Measurements from ENCODE around the gene NAPG.
"Not testable (repeated sequence)": the region's sequence is repeated elsewhere in the genome, so short reads cannot be mapped to it uniquely, and the experiment has no call there.

The NAPG gene

DNA sequence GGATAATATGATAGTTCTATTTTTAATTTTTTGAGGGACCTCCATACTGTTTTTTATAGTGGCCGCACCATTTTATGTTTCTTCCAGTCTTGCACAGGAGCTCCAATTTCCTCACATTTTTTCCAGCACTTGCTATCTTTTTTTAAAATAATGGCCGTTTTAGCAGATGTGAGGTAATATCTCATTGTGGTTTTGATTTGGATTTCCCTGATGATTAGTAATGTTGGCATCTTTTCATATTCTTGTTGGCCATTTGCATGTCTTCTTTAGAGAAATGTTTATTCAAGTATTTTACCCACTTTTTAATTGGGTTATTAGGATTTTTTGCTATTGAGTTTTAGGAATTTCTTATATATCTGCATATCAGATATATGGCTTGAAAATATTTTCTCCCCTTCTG lies 29.9 kb upstream of the NAPG start:
- TF ChIP-seq, protein P1, sequence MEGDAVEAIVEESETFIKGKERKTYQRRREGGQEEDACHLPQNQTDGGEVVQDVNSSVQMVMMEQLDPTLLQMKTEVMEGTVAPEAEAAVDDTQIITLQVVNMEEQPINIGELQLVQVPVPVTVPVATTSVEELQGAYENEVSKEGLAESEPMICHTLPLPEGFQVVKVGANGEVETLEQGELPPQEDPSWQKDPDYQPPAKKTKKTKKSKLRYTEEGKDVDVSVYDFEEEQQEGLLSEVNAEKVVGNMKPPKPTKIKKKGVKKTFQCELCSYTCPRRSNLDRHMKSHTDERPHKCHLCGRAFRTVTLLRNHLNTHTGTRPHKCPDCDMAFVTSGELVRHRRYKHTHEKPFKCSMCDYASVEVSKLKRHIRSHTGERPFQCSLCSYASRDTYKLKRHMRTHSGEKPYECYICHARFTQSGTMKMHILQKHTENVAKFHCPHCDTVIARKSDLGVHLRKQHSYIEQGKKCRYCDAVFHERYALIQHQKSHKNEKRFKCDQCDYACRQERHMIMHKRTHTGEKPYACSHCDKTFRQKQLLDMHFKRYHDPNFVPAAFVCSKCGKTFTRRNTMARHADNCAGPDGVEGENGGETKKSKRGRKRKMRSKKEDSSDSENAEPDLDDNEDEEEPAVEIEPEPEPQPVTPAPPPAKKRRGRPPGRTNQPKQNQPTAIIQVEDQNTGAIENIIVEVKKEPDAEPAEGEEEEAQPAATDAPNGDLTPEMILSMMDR (IDR thresholded peaks at IDR 0.05; ENCODE audit: insufficient read depth, low read depth, low read length, missing control alignments), result no peak
- DNase-seq (ENCODE audit: low read depth), result no peak
- H3K4me3 ChIP-seq (ENCODE audit: low read depth, low read length), result no peak overlapping the region

DNA sequence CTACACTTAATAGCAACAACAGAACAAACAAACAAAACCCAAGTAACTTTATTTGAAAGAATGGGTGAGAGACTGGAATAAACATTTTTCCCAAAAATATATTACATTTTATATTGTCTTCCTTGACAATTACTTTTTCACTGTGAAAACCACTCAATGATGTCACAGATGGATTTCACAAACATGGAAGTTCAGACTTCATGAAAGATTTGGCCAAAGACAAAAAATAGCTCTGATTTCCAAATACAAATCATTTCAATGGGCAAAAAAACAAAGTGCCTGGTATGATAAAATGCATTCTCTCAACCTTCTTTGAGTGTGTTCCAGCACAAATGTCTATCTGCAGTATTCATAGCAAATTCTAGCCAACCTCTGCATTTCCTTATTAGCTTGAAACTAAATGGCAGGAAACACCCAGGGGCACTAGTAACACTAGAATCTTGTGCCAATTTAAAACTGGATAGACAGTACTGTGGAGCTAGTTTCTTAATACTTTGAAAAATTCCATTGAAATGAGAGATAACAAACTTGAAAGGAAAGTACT lies 28.5 kb upstream of the NAPG start:
- no peak for DNase-seq (ENCODE audit: low read depth)
- TF ChIP-seq, protein P1 (IDR thresholded peaks at IDR 0.05; ENCODE audit: insufficient read depth, low read depth, low read length, missing control alignments), result no peak
- no peak overlapping the region for H3K4me3 ChIP-seq (ENCODE audit: low read depth, low read length)

DNA sequence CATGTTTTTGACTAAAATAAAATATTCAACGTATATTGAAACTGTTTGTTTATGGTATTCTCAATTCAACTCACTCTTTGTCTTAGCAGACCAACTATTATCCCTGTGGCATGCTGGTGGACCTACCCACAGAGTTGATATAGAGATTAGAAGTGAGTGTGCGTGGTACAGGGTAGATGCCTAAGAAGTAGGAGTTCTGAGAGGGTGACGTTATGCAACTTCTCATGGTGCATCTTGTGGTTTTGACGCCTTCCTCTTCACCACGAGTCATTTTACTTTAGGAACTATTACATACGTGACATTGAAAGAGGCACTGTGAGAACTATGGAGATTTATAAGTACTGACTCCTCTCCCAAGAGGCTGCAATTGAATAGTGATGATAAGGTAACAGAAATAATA lies 26.6 kb upstream of the NAPG start:
- no peak for DNase-seq (ENCODE audit: low read depth)
- H3K4me3 ChIP-seq (ENCODE audit: low read depth, low read length), result no peak overlapping the region
- TF ChIP-seq, protein P1 (IDR thresholded peaks at IDR 0.05; ENCODE audit: insufficient read depth, low read depth, low read length, missing control alignments), result no peak

DNA sequence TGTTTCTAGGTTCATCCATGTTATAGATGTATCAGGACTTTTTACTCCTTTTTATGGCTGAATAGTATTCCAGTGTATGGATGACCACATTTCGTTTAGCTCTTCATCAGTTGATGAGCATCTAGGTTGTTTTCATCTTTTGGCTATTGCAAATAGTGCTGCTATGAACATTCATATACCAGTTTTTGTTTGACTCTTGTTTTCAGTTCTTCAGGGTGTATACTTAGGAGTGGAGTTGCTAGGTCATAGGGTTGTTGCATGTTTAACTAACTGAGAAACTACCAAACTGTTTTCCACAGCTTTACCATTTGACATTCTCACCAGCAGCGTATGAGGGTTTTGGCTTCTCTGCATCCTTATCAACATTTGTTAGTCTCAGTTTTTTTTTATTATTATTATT lies 25.8 kb upstream of the NAPG start:
- no peak for DNase-seq (ENCODE audit: low read depth)
- TF ChIP-seq, protein P1 (IDR thresholded peaks at IDR 0.05; ENCODE audit: insufficient read depth, low read depth, low read length, missing control alignments), result no peak
- no peak overlapping the region for H3K4me3 ChIP-seq (ENCODE audit: low read depth, low read length)

DNA sequence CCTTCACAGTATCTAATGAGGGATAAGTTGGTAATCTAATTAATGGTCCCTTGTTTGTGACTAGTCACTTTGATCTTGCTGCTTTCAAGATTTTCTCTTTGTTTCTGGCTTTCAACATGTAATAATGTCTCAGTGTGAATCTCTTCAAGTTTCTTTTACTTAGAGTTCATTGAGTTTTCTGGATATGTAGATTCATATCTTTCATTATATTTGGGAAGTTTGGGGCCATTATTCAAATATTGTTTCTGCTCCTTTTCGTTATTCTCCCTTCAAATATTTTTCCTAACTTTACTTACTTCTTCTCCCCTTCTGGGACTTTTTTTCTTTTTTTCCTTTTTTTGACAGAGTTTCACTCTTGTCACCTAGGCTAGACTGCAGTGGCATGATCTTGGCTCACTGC lies 21.1 kb upstream of the NAPG start:
- DNase-seq (ENCODE audit: low read depth), result no peak
- TF ChIP-seq, protein P1 (IDR thresholded peaks at IDR 0.05; ENCODE audit: insufficient read depth, low read depth, low read length, missing control alignments), result no peak
- H3K4me3 ChIP-seq (ENCODE audit: low read depth, low read length), result no peak overlapping the region

DNA sequence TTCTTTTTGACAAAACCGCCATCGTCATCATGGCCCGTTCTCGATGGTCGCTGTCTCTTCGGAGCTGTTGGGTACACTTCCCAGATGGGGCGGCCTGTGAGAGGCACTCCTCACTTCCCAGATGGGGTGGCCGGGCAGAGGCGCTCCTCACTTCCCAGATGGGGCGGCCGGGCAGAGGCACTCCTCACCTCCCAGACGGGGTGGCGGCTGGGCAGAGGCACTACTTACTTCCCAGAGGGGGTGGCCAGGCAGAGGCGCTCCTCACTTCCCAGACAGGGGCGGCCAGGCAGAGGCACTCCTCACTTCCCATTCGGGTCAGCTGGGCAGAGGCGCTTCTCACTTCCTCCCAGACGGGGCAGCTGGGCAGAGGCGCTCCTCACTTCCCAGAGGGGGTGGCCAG lies 19.9 kb upstream of the NAPG start:
- DNase-seq (ENCODE audit: low read depth); H3K4me3 ChIP-seq (ENCODE audit: low read depth, low read length): not testable (repeated sequence)

DNA sequence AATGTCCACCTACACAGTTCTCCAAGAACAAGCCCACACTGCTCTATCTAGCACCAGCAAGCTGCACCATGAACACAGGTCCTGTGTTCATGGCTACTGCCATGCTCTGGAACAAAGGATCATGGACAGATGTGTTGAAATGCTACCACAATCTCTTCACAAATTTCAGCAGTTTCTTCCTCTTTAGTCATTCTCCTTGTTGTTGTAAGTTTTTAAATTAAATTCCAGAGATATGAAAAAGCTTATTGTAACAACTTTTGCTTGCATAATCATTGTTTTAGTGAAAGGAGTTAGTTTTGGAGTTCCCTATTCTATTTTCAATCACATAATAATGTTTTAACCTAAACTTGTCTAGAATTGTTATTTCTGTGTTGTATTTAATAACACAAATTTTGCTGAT lies 17.2 kb upstream of the NAPG start:
- DNase-seq (ENCODE audit: low read depth), result no peak
- no peak overlapping the region for H3K4me3 ChIP-seq (ENCODE audit: low read depth, low read length)
- TF ChIP-seq, protein P1 (IDR thresholded peaks at IDR 0.05; ENCODE audit: insufficient read depth, low read depth, low read length, missing control alignments), result no peak

Measured in GM12865 (cell line).